Activated CD8-positive, alpha-beta T cell treated with anti-CD3 and anti-CD28 coated beads, Interleukin-2, amount 10 ng/mL, durations not matched to agents 7 days and 5 days (primary cell): ENCODE measurements around the gene NUP210L. TPM values are rescaled to one million over a fixed set of nuclear protein-coding genes. Genes with fewer than 3 reads are reported as not detected.
"Not testable (repeated sequence)": the region's sequence is repeated elsewhere in the genome, so short reads cannot be mapped to it uniquely, and the experiment has no call there.

Experiments
- ATAC-seq: fragments of 150-1000 bp; cut with Tn5 transposase; one replicate; pipeline ENCODE4 v1.10.0; 2021; ENCODE audit warnings: moderate library complexity
- CTCF ChIA-PET: fragments of 350-600 bp; sonication (Branson Sonifier 250); formaldehyde crosslinking; loops from one replicate; lab custom pipeline; 2021; ENCODE audit warnings: antibody characterized with exemption; lab: Charles Lee
- POLR2A ChIA-PET: fragments of 350-600 bp; sonication (Branson Sonifier 250); formaldehyde crosslinking; loops from one replicate; lab custom pipeline; 2021; ENCODE audit warnings: antibody characterized with exemption; lab: Charles Lee
- DNase-seq: peaks from one replicate; pipeline ENCODE4 v3.0.0-alpha.2; 2020
- H3K27ac Mint-ChIP-seq: one replicate; pipeline ENCODE4 v1.8.0; 2021; ENCODE audit warnings: mild to moderate bottlenecking, mixed read lengths
- H3K27me3 Mint-ChIP-seq: one replicate; pipeline ENCODE4 v1.8.0; 2021; ENCODE audit warnings: low read depth, mixed read lengths
- H3K36me3 Mint-ChIP-seq: one replicate; pipeline ENCODE4 v1.8.0; 2021; ENCODE audit warnings: low read depth, mixed read lengths
- H3K4me1 Mint-ChIP-seq: one replicate; pipeline ENCODE4 v1.8.0; 2021; ENCODE audit warnings: low read depth, mixed read lengths
- H3K4me3 Mint-ChIP-seq: one replicate; pipeline ENCODE4 v1.8.0; 2021; ENCODE audit warnings: mild to moderate bottlenecking, mixed read lengths
- H3K9me3 Mint-ChIP-seq: one replicate; pipeline ENCODE4 v1.8.0; 2022; ENCODE audit warnings: mixed read lengths; ENCODE audit not compliant: insufficient read depth
- total RNA-seq, 2 experiments: library from RNA; stranded (reverse); gene quantifications; one replicate each; pipeline ENCODE4 v1.2.3, GENCODE V29; 2021

The NUP210L gene
- total RNA-seq, 2 experiments from 2014 or later = 0.08 to 0.13 TPM

DNA sequence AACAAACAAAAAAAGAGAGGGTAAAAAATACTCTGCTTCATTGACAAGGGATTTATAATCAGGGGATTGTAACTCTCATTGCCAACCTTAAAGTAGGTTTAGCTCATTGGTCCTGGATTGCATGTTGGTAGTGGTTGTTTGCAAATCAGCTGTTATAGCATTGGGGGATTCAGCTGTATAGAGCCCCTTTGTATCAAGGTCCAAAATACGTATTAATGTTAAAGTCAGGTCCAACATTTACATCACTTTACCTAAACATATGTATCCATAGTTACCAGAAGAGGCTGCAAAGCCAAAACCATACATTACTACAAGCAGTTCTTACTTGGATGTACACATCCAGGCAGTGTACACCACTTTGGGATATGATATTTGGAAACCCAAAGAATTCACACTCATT is 134.9 kb downstream of the NUP210L start:
- no peak overlapping the region for H3K4me3 Mint-ChIP-seq
- CTCF ChIA-PET = no interaction called here

DNA sequence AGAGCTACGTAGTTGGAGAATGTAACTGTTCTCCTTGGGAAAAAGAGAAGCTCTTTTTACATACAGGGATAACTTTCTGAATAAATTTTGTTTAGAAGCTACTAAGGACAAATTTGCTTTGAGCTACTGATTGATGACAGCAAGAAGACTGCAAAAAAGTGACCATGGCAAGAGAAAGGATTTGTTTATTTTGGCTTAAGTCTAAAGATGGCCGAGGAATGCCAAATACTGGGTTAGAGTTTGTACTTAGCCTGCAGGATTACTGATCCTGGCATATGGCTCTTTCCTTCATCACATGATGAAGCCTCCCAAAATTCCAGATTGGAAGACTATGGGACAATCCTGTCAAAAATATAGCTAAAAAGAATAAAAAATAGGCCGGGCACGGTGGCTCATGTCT is 135.6 kb downstream of the NUP210L start:
- H3K9me3 Mint-ChIP-seq = no peaks in the 10 kb centered on the region
- H3K4me1 Mint-ChIP-seq = no peaks in the 10 kb centered on the region
- H3K27me3 Mint-ChIP-seq = no peaks in the 10 kb centered on the region
- DNase-seq = no peak
- ChIA-PET CTCF (no interaction called here), POLR2A (no interaction called here)
- no peak overlapping the region for H3K27ac Mint-ChIP-seq
- no peaks in the 10 kb centered on the region for H3K36me3 Mint-ChIP-seq
- no peak overlapping the region for H3K4me3 Mint-ChIP-seq
- ATAC-seq = no peak

More for the DNA sequence above, 134.9 kb downstream of the NUP210L start:
- POLR2A ChIA-PET = no interaction called here
- H3K36me3 Mint-ChIP-seq = no peaks in the 10 kb centered on the region
- no peak overlapping the region for H3K27ac Mint-ChIP-seq
- H3K9me3 Mint-ChIP-seq = no peaks in the 10 kb centered on the region
- H3K4me1 Mint-ChIP-seq = no peaks in the 10 kb centered on the region
- H3K27me3 Mint-ChIP-seq = no peaks in the 10 kb centered on the region
- ATAC-seq = no peak
- no peak for DNase-seq

DNA sequence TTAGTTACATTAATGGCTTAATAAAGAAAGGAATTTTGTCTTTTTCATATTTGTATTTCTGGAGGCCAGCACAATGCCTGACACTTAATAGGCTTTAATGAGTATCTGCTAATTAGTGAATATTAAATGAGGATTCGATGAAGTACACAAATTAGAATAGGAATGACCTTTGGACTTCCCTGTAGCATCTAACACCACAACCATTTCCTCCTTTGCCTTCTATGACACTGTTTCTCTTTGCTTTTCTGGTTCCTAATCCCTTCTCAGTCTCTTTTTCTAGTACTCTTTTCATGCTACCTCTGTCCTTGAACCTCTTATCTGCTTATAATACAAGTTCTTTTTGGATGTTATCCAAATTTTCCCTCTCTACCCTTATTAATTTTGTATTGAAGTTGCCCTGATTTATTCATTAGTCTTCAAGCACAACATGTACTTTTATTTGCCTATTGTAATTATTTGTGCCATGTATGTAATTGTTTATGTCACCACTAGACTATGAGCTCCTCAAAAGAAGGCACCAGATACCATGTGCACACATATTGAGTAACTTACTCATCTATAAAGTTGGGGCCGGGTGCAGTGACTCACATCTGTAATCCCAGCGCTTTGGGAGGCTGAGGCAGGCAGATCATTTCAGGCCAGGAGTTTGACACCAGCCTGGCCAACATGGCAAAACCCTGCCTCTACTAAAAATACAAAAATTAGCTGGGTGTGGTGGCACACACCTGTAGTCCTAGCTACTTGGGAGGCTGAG is 140.5 kb downstream of the NUP210L start:
- DNase-seq = no peak
- CTCF ChIA-PET = no interaction called here
- no peaks in the 10 kb centered on the region for H3K4me1 Mint-ChIP-seq
- H3K4me3 Mint-ChIP-seq = no peak overlapping the region
- H3K27ac Mint-ChIP-seq = no peak overlapping the region
- POLR2A ChIA-PET = no interaction called here
- H3K36me3 Mint-ChIP-seq = no peaks in the 10 kb centered on the region
- ATAC-seq = no peak
- no peaks in the 10 kb centered on the region for H3K9me3 Mint-ChIP-seq
- no peaks in the 10 kb centered on the region for H3K27me3 Mint-ChIP-seq

DNA sequence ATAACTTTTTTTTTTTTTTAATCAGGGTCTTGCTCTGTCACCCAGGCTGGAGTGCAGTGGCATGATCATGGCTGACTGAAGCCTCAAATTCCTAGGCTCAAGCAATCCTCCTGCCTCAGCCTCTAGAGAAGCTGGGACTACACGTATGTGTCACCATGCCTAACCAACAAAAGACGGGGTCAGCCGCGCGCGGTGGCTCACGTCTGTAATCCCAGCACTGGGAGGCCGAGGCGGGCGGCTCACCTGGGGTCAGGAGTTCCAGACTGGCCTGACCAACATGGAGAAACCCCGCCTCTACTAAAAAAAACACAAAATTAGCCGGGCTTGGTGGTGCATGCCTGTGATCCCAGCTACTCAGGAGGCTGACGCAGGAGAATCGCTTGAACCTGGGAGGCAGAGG is 142.3 kb downstream of the NUP210L start:
- H3K36me3 Mint-ChIP-seq, H3K9me3 Mint-ChIP-seq, H3K27ac Mint-ChIP-seq, H3K4me3 Mint-ChIP-seq, DNase-seq, H3K27me3 Mint-ChIP-seq, ATAC-seq, H3K4me1 Mint-ChIP-seq, CTCF ChIA-PET, POLR2A ChIA-PET: not testable (repeated sequence)

DNA sequence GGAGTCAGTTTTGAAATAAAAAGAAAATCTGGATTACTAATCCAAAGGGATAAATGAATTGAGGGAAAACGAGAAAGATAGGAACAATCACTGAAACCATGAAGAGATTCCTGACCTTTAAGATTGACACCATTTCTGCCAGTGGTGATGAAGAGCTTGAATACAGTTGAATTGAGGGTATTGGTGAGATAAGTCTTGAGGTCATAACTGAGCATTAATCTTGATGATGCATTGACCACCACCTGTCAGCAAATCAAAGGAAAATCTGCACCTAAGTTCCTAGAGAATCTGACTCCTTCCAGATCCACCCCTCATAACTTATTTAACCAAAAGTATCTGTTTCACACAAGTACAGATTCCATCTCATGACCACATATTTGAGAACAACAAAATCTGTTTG is 142.7 kb downstream of the NUP210L start:
- ChIA-PET POLR2A (no interaction called here), CTCF (no interaction called here)
- Mint-ChIP-seq H3K4me3 (no peak overlapping the region), H3K4me1 (no peaks in the 10 kb centered on the region), H3K27ac (no peak overlapping the region), H3K27me3 (no peaks in the 10 kb centered on the region), H3K36me3 (no peaks in the 10 kb centered on the region), H3K9me3 (no peaks in the 10 kb centered on the region)
- no peak for DNase-seq
- no peak for ATAC-seq

DNA sequence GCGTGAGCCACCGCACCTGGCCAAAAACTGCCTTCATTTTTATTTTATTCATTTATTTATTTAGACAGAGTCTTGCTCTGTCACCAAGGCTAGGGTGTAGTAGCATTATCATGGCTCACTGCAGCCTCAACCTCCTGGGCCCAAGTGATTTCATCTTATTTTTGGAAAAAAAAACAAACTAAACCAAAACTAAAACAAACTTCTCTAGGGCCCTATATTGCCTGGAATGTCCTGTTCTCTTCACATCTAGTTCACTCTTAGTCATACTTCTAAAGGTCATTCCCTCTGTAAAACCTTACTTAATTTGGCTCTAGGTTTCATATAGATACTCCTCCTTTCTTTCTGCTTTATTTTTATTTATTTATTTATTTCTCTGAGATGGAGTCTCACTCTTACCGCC is 148.7 kb downstream of the NUP210L start:
- ATAC-seq (no peak), DNase-seq (no peak)
- H3K27me3 Mint-ChIP-seq = no peaks in the 10 kb centered on the region
- no peaks in the 10 kb centered on the region for H3K4me1 Mint-ChIP-seq
- ChIA-PET POLR2A (no interaction called here), CTCF (no interaction called here)
- H3K27ac Mint-ChIP-seq = no peak overlapping the region
- no peaks in the 10 kb centered on the region for H3K9me3 Mint-ChIP-seq
- no peak overlapping the region for H3K4me3 Mint-ChIP-seq
- no peaks in the 10 kb centered on the region for H3K36me3 Mint-ChIP-seq

DNA sequence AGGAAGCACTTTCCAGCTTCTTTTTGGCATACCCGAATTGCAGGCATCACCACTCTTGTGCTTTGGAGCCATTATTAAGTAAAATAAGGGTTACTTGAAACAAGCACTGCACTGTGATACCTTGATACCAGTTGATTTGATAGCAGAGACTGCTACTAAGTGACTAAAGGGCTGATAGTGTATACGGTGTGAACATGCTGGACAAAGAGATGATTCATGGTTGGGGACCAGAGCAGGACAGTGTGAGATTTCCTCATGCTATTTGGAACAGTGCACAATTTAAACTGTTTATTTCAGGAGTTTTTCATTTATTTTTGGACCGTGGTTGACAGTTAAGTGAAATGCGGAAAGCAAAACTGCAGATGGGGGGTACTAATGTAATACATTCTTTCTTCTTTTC is 154.5 kb downstream of the NUP210L start:
- ATAC-seq = no peak
- Mint-ChIP-seq H3K9me3 (no peaks in the 10 kb centered on the region), H3K4me1 (peaks cover 4% of the 10 kb centered on the region), H3K27ac (no peak overlapping the region), H3K27me3 (no peaks in the 10 kb centered on the region), H3K36me3 (peaks cover 6% of the 10 kb centered on the region), H3K4me3 (no peak overlapping the region)
- DNase-seq = no peak
- CTCF ChIA-PET = no interaction called here
- POLR2A ChIA-PET = interaction anchor here (1.6 to 3.7 kb wide), 2 partner anchors 9 to 34 kb away, joined by 3 to 22 read pairs; partner anchors contain the start of gene RPS27

DNA sequence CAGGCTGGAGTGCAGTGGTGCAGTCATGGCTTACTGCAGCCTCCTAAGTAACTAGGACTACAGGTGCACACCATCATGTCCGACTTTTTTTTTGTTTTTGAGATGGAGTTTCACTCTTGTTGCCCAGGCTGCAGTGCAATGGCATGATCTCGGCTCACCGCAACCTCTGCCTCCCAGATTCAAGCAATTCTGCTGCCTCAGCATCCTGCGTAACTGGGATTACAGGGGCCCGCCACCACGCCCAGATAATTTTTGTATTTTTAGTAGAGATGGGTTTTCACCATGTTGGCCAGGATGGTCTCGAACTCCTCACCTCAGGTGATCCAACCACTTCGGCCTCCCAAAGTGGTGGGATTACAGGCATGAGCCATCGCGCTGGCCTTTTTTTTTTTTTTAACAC is 158.0 kb downstream of the NUP210L start:
- DNase-seq, POLR2A ChIA-PET, H3K27me3 Mint-ChIP-seq, ATAC-seq, CTCF ChIA-PET, H3K4me3 Mint-ChIP-seq, H3K27ac Mint-ChIP-seq, H3K9me3 Mint-ChIP-seq: not testable (repeated sequence)
- H3K36me3 Mint-ChIP-seq = peaks cover 31% of the 10 kb centered on the region
- H3K4me1 Mint-ChIP-seq = peaks cover 18% of the 10 kb centered on the region

DNA sequence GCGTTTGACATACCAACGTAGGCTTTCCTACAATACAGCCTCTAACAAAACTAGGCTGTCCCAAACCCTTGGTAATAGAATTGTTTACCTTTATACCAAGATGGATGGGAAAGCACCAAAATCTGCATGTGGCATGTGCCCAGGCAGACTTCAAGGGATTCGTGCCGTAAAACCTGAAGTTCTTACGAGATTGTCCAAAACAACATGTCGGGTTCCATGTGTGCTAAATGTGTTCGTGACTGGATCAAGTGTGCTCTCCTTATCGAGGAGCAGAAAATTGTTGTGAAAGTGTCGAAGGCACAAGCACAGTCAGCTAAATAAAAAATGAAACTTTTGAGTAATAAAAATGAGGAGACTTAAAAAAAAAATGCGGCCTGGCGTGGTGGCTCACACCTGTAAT is 159.2 kb downstream of the NUP210L start:
- CTCF ChIA-PET = interaction anchor here (1.2 kb wide), 1 partner anchor 10 kb away, joined by 5 read pairs; the partner anchor contains the start of gene RAB13
- DNase-seq (no peak), ATAC-seq (no peak)
- Mint-ChIP-seq H3K4me3 (no peak overlapping the region), H3K4me1 (peaks cover 26% of the 10 kb centered on the region), H3K27ac (no peak overlapping the region), H3K36me3 (peaks cover 43% of the 10 kb centered on the region), H3K27me3 (no peaks in the 10 kb centered on the region), H3K9me3 (no peaks in the 10 kb centered on the region)
- POLR2A ChIA-PET = interaction anchor here (1.3 kb wide), 1 partner anchor 159 kb away, joined by 3 read pairs; the partner anchor contains the start of gene NUP210L

DNA sequence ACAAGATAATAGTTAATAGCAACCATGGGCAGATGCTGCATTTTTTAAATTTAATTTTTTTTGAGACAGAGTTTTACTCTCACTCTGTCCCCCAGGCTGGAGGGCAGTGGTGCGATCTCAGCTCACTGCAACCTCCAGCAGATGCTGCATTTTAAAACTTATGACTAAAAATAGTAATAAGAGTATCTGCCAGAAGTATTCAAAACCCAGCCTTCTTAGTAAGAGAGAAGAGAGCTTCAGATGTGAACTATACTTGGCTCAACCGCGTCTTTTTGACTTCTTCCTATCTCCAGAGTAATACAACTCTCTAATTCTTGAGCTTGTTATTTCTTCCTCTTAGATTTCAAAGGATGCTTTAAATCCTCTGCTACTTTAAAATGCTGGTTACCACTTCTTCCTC is 159.7 kb downstream of the NUP210L start:
- H3K27me3 Mint-ChIP-seq = no peaks in the 10 kb centered on the region
- peaks cover 28% of the 10 kb centered on the region for H3K4me1 Mint-ChIP-seq
- ChIA-PET CTCF (interaction anchor here (1.2 kb wide), 1 partner anchor 9 kb away, joined by 5 read pairs; the partner anchor contains the start of gene RAB13), POLR2A (interaction anchor here (0.6 to 1.4 kb wide), 3 partner anchors 18 to 278 kb away, joined by 3 to 5 read pairs (median 3); partner anchors contain the start of genes JTB and NUP210L)
- ATAC-seq (no peak), DNase-seq (no peak)
- H3K9me3 Mint-ChIP-seq = no peaks in the 10 kb centered on the region
- no peak overlapping the region for H3K27ac Mint-ChIP-seq
- peaks cover 44% of the 10 kb centered on the region for H3K36me3 Mint-ChIP-seq
- H3K4me3 Mint-ChIP-seq = no peak overlapping the region

DNA sequence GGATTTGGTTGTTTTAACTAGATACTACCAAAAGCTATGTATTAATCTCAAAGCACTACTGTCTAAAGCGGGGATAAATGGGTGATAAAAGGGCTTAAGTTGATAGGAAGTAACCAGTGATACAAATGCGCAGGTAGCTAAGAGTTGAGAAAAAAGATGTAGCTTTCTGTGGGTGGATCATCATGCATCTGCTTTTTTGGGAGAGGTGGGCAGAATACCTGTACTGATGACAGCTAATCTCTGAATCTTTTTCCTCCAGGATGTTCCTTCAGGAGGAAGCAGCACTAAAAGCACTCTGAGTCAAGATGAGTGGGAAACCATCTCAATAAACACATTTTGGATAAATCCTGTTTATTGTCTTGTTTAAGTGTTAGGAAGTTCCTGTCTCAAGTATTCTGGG is 163.1 kb downstream of the NUP210L start:
- Mint-ChIP-seq H3K4me1 (peaks cover 39% of the 10 kb centered on the region), H3K36me3 (peaks cover 44% of the 10 kb centered on the region), H3K4me3 (peak overlapping the region; percentile 93), H3K27me3 (no peaks in the 10 kb centered on the region), H3K9me3 (no peaks in the 10 kb centered on the region), H3K27ac (peak overlapping the region; percentile 98)
- ATAC-seq (no peak), DNase-seq (no peak)
- CTCF ChIA-PET = interaction anchor here (1.3 to 2.7 kb wide), 2 partner anchors 11 to 194 kb away, joined by 5 to 10 read pairs; no protein-coding TSS in a partner anchor
- POLR2A ChIA-PET = interaction anchor here (1.4 to 2.8 kb wide), 8 partner anchors 8 to 264 kb away, joined by 4 to 49 read pairs (median 14); partner anchors contain the start of genes CRTC2, DENND4B, INTS3 and JTB

DNA sequence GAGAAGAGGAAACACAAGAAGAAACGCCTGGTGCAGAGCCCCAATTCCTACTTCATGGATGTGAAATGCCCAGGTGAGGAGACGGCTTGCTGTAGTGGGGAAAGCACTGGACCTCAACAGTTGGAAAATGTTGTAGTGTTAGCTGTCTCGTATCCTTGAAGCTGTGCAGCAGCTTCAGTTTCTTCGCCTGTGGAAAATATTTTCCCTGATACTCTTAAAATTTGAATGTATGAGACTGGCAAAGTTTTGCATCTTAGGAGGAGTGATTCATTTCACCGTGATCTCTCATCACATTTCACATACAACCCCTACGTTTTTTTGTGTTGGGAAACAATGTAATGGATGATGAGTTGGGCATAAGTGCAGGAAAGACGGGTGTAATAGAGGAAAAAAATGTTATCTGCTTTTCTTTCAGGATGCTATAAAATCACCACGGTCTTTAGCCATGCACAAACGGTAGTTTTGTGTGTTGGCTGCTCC is 163.7 kb downstream of the NUP210L start:
- Mint-ChIP-seq H3K4me1 (peaks cover 44% of the 10 kb centered on the region), H3K4me3 (peak overlapping the region; percentile 93), H3K27ac (peak overlapping the region; percentile 98), H3K9me3 (no peaks in the 10 kb centered on the region), H3K36me3 (peaks cover 44% of the 10 kb centered on the region), H3K27me3 (no peaks in the 10 kb centered on the region)
- no peak for DNase-seq
- no peak for ATAC-seq
- POLR2A ChIA-PET = interaction anchor here (0.9 to 2.8 kb wide), 23 partner anchors 9 to 480 kb away, joined by 3 to 49 read pairs (median 6); partner anchors contain the start of genes CREB3L4, CRTC2, DENND4B and ILF2
- CTCF ChIA-PET = interaction anchor here (1.2 to 2.7 kb wide), 6 partner anchors 8 to 194 kb away, joined by 3 to 10 read pairs (median 4); partner anchors contain the start of genes CREB3L4 and JTB
